Mucosa of descending colon (tissue), 3 donors: ENCODE measurements around the gene MSLN. TPM values are rescaled to one million over a fixed set of nuclear protein-coding genes. Genes with fewer than 3 reads are reported as not detected.

Source experiments
- ATAC-seq: fragments of 200-7000 bp; cut with Tn5 transposase; one replicate; pipeline ENCODE4 v1.9.1; 2020; ENCODE audit warnings: mild to moderate bottlenecking, moderate library complexity
- DNase-seq, 3 donors: peaks; one replicate each; pipeline ENCODE4 v3.0.0-alpha.2; 2020
- H3K36me3 ChIP-seq: fragments of 200-600 bp; one replicate; pipeline ENCODE4 v1.8.0; 2021; ENCODE audit warnings: low read depth, mild to moderate bottlenecking
- H3K4me1 ChIP-seq: fragments of 200-600 bp; one replicate; pipeline ENCODE4 v1.8.0; 2021; ENCODE audit warnings: low read depth, mild to moderate bottlenecking
- H3K4me3 ChIP-seq: fragments of 200-600 bp; one replicate; pipeline ENCODE4 v1.8.0; 2021; ENCODE audit warnings: mild to moderate bottlenecking
- H3K9me3 ChIP-seq: fragments of 200-600 bp; one replicate; pipeline ENCODE4 v1.8.0; 2021; ENCODE audit warnings: mild to moderate bottlenecking
- intact Hi-C, 2 donors: fragments of 100-400 bp; cut with DNase I in 1 of 2; cut with micrococcal nuclease in 1 of 2; formaldehyde crosslinking; loops; one replicate each; pipeline versions ENCODE4 v1.11.0 to v1.11.1; 2022; cut with DNase I, micrococcal nuclease
- total RNA-seq, 3 donors: library from RNA; stranded (reverse); fragmentation: NEBNext Ultra II Directional in 2 of 3; extraction: Animal tissue kit (Norgen Biotek cat#: 25700) in 2 of 3; gene quantifications; one replicate each; pipeline versions ENCODE4 v1.2.1 to v1.2.4, GENCODE V29; 2021 to 2023
- TF ChIP-seq, protein P1 (sequence below): fragments of 200-600 bp; IDR thresholded peaks from one replicate; pipeline ENCODE4 v1.8.0; 2022; ENCODE audit warnings: antibody characterized with exemption, mild to moderate bottlenecking
- donor health status: DM: no; HTN: no; CAD: no; lungs with moderate emphysema.
- donor health status: DM: no; HTN: no; CAD: no.
- donor health status: DM: no; HTN: yes; CAD: no.

MSLN gene
- total RNA-seq, 3 donors from 2014 or later: 3.4 to 7.0 (median 4.7) TPM

GRCh38 chr16:790086-790485, 29.6 kb downstream of the MSLN start:
- ATAC-seq: no peak
- Histone ChIP-seq H3K36me3 (no peaks in the 10 kb centered on the region), H3K9me3 (no peaks in the 10 kb centered on the region), H3K4me3 (no peak overlapping the region), H3K4me1 (peaks cover 17% of the 10 kb centered on the region)
- TF ChIP-seq, protein P1, sequence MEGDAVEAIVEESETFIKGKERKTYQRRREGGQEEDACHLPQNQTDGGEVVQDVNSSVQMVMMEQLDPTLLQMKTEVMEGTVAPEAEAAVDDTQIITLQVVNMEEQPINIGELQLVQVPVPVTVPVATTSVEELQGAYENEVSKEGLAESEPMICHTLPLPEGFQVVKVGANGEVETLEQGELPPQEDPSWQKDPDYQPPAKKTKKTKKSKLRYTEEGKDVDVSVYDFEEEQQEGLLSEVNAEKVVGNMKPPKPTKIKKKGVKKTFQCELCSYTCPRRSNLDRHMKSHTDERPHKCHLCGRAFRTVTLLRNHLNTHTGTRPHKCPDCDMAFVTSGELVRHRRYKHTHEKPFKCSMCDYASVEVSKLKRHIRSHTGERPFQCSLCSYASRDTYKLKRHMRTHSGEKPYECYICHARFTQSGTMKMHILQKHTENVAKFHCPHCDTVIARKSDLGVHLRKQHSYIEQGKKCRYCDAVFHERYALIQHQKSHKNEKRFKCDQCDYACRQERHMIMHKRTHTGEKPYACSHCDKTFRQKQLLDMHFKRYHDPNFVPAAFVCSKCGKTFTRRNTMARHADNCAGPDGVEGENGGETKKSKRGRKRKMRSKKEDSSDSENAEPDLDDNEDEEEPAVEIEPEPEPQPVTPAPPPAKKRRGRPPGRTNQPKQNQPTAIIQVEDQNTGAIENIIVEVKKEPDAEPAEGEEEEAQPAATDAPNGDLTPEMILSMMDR: no peak
- DNase-seq: no peak
- intact Hi-C loops: no loop called here

- H3K36me3 ChIP-seq: no peaks in the 10 kb centered on the region
- TF ChIP-seq, protein P1: no peak
- DNase-seq (no peak), ATAC-seq (no peak)
- intact Hi-C loops: no loop called here
- no peak overlapping the region for H3K4me3 ChIP-seq
- no peaks in the 10 kb centered on the region for H3K9me3 ChIP-seq
- H3K4me1 ChIP-seq: peaks cover 17% of the 10 kb centered on the region
Measured at GRCh38 chr16:791131-791530, 30.6 kb downstream of the MSLN start.

DNA sequence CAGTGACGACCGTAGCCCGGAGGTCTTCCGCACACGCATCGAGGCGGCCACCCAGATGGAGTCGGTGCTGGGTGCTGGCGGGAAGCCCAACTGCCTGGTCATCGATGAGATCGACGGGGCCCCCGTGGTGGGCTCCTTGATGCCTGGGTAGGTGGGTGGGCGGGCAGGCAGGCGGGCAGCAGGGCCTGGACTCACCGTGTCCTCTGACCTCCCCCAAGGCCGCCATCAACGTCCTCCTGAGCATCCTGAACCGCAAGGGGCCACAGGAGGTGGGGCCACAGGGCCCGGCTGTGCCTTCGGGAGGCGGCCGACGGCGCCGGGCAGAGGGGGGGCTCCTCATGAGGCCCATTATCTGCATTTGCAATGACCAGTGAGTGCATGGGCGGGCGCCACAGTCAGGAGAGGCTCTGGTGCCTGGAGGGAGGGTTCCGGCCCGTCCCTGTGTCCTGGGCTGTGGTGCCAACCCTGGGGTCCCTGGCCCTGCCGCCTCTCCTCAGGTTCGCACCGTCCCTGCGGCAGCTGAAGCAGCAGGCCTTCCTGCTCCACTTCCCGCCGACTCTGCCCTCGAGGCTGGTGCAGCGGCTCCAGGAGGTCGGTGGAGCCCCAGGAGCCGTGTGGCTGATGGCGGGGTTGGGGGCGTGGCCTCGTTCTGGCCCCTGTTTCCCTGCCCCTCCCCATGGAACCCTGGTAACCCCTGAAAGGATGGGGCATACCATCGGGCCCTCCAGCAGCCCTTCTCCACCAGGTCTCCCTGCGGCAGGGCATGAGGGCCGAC, 31.9 kb downstream of the MSLN start:
- ATAC-seq: no peak
- TF ChIP-seq, protein P1: no peak
- Histone ChIP-seq H3K36me3 (no peaks in the 10 kb centered on the region), H3K4me1 (peaks cover 10% of the 10 kb centered on the region), H3K9me3 (no peaks in the 10 kb centered on the region), H3K4me3 (no peak overlapping the region)
- no peak for DNase-seq
- intact Hi-C loops: no loop called here

DNA sequence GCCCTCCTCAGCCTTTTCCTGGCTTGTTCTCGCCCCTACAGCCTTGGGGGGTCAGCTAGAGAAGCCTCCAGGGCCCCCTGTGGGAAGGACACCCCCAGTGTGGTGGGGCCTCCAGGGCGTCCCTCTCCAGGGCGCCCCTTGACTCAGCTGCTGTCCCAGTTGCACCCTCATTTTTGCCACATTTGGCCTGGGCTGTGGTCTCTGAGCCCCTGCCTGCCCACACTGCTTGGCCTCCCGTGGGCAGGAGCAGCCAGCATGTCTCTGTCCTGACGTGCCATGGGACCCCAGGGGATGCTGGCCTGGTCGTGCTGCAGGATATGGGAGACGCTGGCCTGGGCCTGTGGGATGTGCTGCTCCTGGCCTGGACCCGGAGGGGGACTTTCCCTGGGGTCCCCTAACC, 32.9 kb downstream of the MSLN start:
- TF ChIP-seq, protein P1: no peak
- peaks cover 7% of the 10 kb centered on the region for H3K4me1 ChIP-seq
- H3K4me3 ChIP-seq: no peak overlapping the region
- H3K9me3 ChIP-seq: no peaks in the 10 kb centered on the region
- intact Hi-C loops: no loop called here
- no peaks in the 10 kb centered on the region for H3K36me3 ChIP-seq
- DNase-seq (no peak), ATAC-seq (no peak)

DNA sequence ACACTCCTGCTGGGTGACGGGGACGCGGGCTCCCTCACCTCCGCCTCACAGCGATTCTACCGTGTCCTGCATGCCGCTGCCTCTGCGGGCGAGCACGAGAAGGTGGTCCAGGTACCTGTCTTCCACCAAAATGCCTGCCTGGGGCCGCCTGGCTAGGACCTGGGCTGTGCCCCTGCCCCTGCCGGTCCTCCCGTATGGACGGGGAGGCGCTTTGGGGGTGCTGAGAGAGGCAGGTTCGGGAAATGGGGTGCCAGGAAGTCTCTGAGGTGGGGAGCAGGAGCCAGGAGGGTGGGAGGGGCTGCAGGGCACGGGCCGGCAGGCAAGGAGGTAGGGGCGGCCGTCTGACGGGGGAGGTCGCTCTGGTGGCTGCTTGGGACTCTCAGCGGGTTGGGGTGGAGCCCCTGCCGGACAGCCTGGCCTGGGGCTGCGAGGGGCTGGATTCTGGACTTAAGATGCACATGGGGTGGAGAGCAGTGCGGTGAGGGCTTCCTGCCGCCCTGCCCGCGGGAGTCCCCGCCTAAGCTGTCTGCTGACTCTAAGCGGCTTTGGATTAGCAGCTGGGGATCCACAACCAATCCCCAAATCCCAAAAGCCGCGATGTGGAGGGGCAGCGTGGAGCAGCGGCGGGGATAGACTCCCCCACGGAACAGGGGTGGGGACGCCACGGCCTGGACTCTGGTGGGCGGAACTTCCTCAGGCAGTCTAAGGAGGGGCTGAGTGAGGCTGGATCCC, 33.7 kb downstream of the MSLN start:
- TF ChIP-seq, protein P1: no peak
- H3K4me3 ChIP-seq: no peak overlapping the region
- H3K36me3 ChIP-seq: no peaks in the 10 kb centered on the region
- ATAC-seq (no peak), DNase-seq (no peak)
- intact Hi-C loops: no loop called here
- no peaks in the 10 kb centered on the region for H3K9me3 ChIP-seq
- peaks cover 1% of the 10 kb centered on the region for H3K4me1 ChIP-seq
